CD14-positive monocyte (primary cell): ENCODE measurements around the gene CBLB. TPM values are rescaled to one million over a fixed set of nuclear protein-coding genes. Genes with fewer than 3 reads are reported as not detected.

Experiments used
- DNase-seq, 3 donors: peaks; one replicate each; pipeline ENCODE4 v3.0.0-alpha.2; 2011 to 2022
- H2AFZ ChIP-seq: 2 replicates; pipeline ENCODE4 v1.6.0; 2012; ENCODE audit warnings: mild to moderate bottlenecking, low read depth, low read length, inconsistent platforms; ENCODE audit not compliant: insufficient read depth, poor library complexity, severe bottlenecking
- H3K27ac ChIP-seq, 2 donors: 1 replicate in 1 of 2; 2 replicates in 1 of 2; pipeline ENCODE4 v1.5.1; 2012 to 2013; ENCODE audit warnings: low read length in 2 of 2, control low read depth in 1 of 2, inconsistent platforms in 1 of 2, low read depth in 1 of 2, mild to moderate bottlenecking in 1 of 2
- H3K27me3 ChIP-seq, 2 donors: one replicate each; pipeline versions ENCODE4 v1.6.0 to v1.6.1; 2011 to 2013; ENCODE audit warnings: low read length in 2 of 2; ENCODE audit not compliant: control insufficient read depth in 2 of 2, insufficient read depth in 2 of 2
- H3K36me3 ChIP-seq, 2 donors: replicated peaks in 1 of 2; 1 replicate in 1 of 2; 2 replicates in 1 of 2; pipeline versions ENCODE4 v1.5.1 to v1.6.1; 2012 to 2013; ENCODE audit warnings: low read length in 2 of 2, control low read depth in 1 of 2, inconsistent platforms in 1 of 2, mild to moderate bottlenecking in 1 of 2; ENCODE audit not compliant: insufficient read depth in 2 of 2, control insufficient read depth in 1 of 2
- H3K4me1 ChIP-seq, 2 donors: 1 replicate in 1 of 2; 2 replicates in 1 of 2; pipeline versions ENCODE4 v1.5.1 to v1.6.1; 2012 to 2013; ENCODE audit warnings: low read length in 2 of 2, control low read depth in 1 of 2, inconsistent platforms in 1 of 2, mild to moderate bottlenecking in 1 of 2, moderate library complexity in 1 of 2; ENCODE audit not compliant: insufficient read depth in 2 of 2, control insufficient read depth in 1 of 2
- H3K4me2 ChIP-seq: replicated peaks from 2 replicates; pipeline ENCODE3; 2012; ENCODE audit warnings: low read length, moderate library complexity, mild to moderate bottlenecking; ENCODE audit not compliant: poor library complexity, severe bottlenecking; ENCODE audit errors: extremely low read depth
- H3K4me3 ChIP-seq, 3 experiments: fragments of 200-600 bp in 1 of 3; sonication (generic) in 1 of 3; replicated peaks in 1 of 3; 1 replicate in 2 of 3; 2 replicates in 1 of 3; pipeline ENCODE4 v1.5.1; 2011 to 2013; ENCODE audit warnings: low read length in 3 of 3, mild to moderate bottlenecking in 3 of 3, control low read depth in 2 of 3, low read depth in 2 of 3, inconsistent platforms in 1 of 3, moderate library complexity in 1 of 3
- H3K79me2 ChIP-seq: 2 replicates; pipeline ENCODE4 v1.6.0; 2012; ENCODE audit warnings: mild to moderate bottlenecking, control low read depth, inconsistent platforms, low read length, moderate library complexity; ENCODE audit not compliant: insufficient read depth
- H3K9ac ChIP-seq: 2 replicates; pipeline ENCODE4 v1.6.0; 2017; ENCODE audit warnings: low read length, mild to moderate bottlenecking; ENCODE audit not compliant: insufficient read depth, poor library complexity, severe bottlenecking
- H3K9me3 ChIP-seq, 2 donors: replicated peaks in 1 of 2; 1 replicate in 1 of 2; 2 replicates in 1 of 2; pipeline versions ENCODE4 v1.5.1 to v1.6.1; 2012 to 2013; ENCODE audit warnings: low read length in 2 of 2, control low read depth in 1 of 2; ENCODE audit not compliant: control insufficient read depth in 1 of 2, insufficient read depth in 1 of 2
- H4K20me1 ChIP-seq: 2 replicates; pipeline ENCODE4 v1.6.0; 2012; ENCODE audit warnings: mild to moderate bottlenecking, low read length, control low read depth, moderate library complexity; ENCODE audit not compliant: insufficient read depth
- H3K27ac Mint-ChIP-seq, 7 donors: one replicate each; pipeline ENCODE4 v1.8.0; 2020; ENCODE audit warnings: mild to moderate bottlenecking in 7 of 7, mixed read lengths in 7 of 7, moderate library complexity in 6 of 7, inconsistent platforms in 2 of 7
- H3K27me3 Mint-ChIP-seq, 3 donors: one replicate each; pipeline ENCODE4 v1.8.0; 2021 to 2022; ENCODE audit warnings: low read depth in 3 of 3, mild to moderate bottlenecking in 3 of 3, mixed read lengths in 3 of 3, moderate library complexity in 3 of 3, inconsistent platforms in 1 of 3
- H3K36me3 Mint-ChIP-seq, 2 donors: one replicate each; pipeline ENCODE4 v1.8.0; 2020; ENCODE audit warnings: mixed read lengths in 2 of 2, inconsistent platforms in 1 of 2, mild to moderate bottlenecking in 1 of 2
- H3K4me1 Mint-ChIP-seq: one replicate; pipeline ENCODE4 v1.8.0; 2020; ENCODE audit warnings: mild to moderate bottlenecking, mixed read lengths
- H3K4me3 Mint-ChIP-seq, 2 donors: one replicate each; pipeline ENCODE4 v1.8.0; 2020; ENCODE audit warnings: mild to moderate bottlenecking in 2 of 2, mixed read lengths in 2 of 2, moderate library complexity in 1 of 2
- H3K9me3 Mint-ChIP-seq, 7 donors: one replicate each; pipeline ENCODE4 v1.8.0; 2020 to 2022; ENCODE audit warnings: mixed read lengths in 7 of 7, mild to moderate bottlenecking in 6 of 7, moderate library complexity in 6 of 7, inconsistent platforms in 2 of 7
- CTCF ChIP-seq: fragments of 200-600 bp; IDR thresholded peaks from one replicate; pipeline ENCODE4 v1.8.0; 2022; ENCODE audit warnings: antibody characterized with exemption, mild to moderate bottlenecking
- intact Hi-C, 2 donors: fragments of 100-400 bp; cut with micrococcal nuclease; formaldehyde crosslinking; loops; one replicate each; pipeline versions ENCODE4 v1.15.0 to v1.15.1; 2023
- polyA plus RNA-seq, 3 donors: library from polyadenylated mRNA; depleted of rRNA in 1 of 3; unstranded in 2 of 3; stranded (reverse) in 1 of 3; fragments of 300-500 nt in 2 of 3; fragments of >200 nt in 1 of 3; fragmentation: Illumina TruSeq in 2 of 3; gene quantifications; 1 replicate in 2 of 3; 2 replicates in 1 of 3; pipeline ENCODE4 v1.2.3, GENCODE V29; 2012 to 2021

CBLB gene
- polyA plus RNA-seq, 3 donors = 1.6 to 8.1 (median 3.6) TPM

GRCh38 chr3:105912891-105913290, 44.1 kb upstream of the CBLB start:
- no peak for TF ChIP-seq CTCF
- H3K36me3 Mint-ChIP-seq = no peaks in the 10 kb centered on the region
- intact Hi-C loops = no loop called here

DNA sequence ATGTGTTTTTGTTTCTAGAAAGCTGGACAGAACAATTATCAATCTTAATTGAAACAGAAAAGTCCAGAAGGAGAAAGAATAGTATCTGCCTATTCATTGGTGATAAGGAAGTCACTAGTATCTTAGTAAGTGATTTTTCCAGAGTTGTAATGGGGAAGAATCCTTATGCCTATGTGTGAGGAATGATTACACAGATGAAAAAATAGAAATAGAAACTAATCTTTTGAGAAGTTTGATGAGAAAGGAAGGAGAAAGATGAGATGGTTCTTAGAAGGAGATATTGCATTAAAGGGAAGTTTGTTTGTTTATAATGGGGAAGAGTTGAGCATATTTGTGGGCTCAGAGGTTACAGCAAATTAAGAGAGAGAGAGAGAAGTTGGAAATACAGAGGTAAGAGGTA, 42.7 kb upstream of the CBLB start:
- no peak overlapping the region for H3K9ac ChIP-seq
- Mint-ChIP-seq H3K36me3 (no peaks in the 10 kb centered on the region), H3K4me1 (peaks cover 12% of the 10 kb centered on the region), H3K9me3 (peaks cover 3 to 14% (median 7%) of the 10 kb centered on the region in 7 donors), H3K27ac (no peak overlapping the region), H3K4me3 (no peak overlapping the region), H3K27me3 (no peaks in the 10 kb centered on the region)
- H3K27me3 ChIP-seq = no peaks in the 10 kb centered on the region
- peak overlapping the region; percentile 33 for H3K4me2 ChIP-seq
- H3K79me2 ChIP-seq = no peaks in the 10 kb centered on the region
- H3K27ac ChIP-seq = peak overlapping the region in 1 of 2 donors; percentile 51
- no peak overlapping the region for H2AFZ ChIP-seq
- intact Hi-C loops = no loop called here
- no peak for DNase-seq
- H3K36me3 ChIP-seq = no peaks in the 10 kb centered on the region
- no peak overlapping the region for H3K4me3 ChIP-seq
- H4K20me1 ChIP-seq = no peaks in the 10 kb centered on the region
- no peak for TF ChIP-seq CTCF
- peaks cover 19 to 34% of the 10 kb centered on the region in 2 donors for H3K4me1 ChIP-seq
- H3K9me3 ChIP-seq = peaks cover 3 to 13% of the 10 kb centered on the region in 2 donors

More at GRCh38 chr3:105912891-105913290, 44.1 kb upstream of the CBLB start:
- Histone ChIP-seq H4K20me1 (no peaks in the 10 kb centered on the region), H3K79me2 (no peaks in the 10 kb centered on the region), H3K4me1 (peaks cover 9 to 20% of the 10 kb centered on the region in 2 donors), H3K9me3 (peaks cover 3 to 13% of the 10 kb centered on the region in 2 donors), H3K4me2 (no peak overlapping the region), H3K27me3 (no peaks in the 10 kb centered on the region), H3K9ac (no peak overlapping the region), H3K27ac (no peak overlapping the region), H2AFZ (no peak overlapping the region), H3K4me3 (no peak overlapping the region), H3K36me3 (no peaks in the 10 kb centered on the region)
- Mint-ChIP-seq H3K9me3 (peaks cover 3 to 16% (median 10%) of the 10 kb centered on the region in 7 donors), H3K27me3 (peaks cover 0 to 2% (median 0%) of the 10 kb centered on the region in 3 donors), H3K4me3 (no peak overlapping the region), H3K27ac (no peak overlapping the region), H3K4me1 (peaks cover 1% of the 10 kb centered on the region)
- DNase-seq = no peak
